Fibroblast of skin of scalp (primary cell): ENCODE measurements around the gene LBR.

Experiments
- DNase-seq: peaks from one replicate; pipeline ENCODE4 v3.0.0-alpha.2; 2013

Gene LBR

GRCh38 chr1:225373155-225373554 lies 54.7 kb downstream of the LBR start:
- DNase-seq: no peak

- DNase-seq: no peak
These were observed 56.4 kb downstream of the LBR start for GRCh38 chr1:225371366-225372010.

- DNase-seq: no peak
These were observed 59.7 kb downstream of the LBR start for GRCh38 chr1:225368036-225368552.

GRCh38 chr1:225366552-225366951 lies 61.3 kb downstream of the LBR start:
- DNase-seq: no peak

- DNase-seq: no peak
These were observed 61.8 kb downstream of the LBR start for GRCh38 chr1:225366018-225366417.

- DNase-seq: no peak
These were observed 63.4 kb downstream of the LBR start for GRCh38 chr1:225364439-225364838.

GRCh38 chr1:225362805-225363204 lies 65.0 kb downstream of the LBR start:
- DNase-seq: no peak

GRCh38 chr1:225361176-225361575 lies 66.7 kb downstream of the LBR start:
- no peak for DNase-seq

- DNase-seq: no peak
These were observed 67.7 kb downstream of the LBR start for GRCh38 chr1:225360119-225360518.

- no peak for DNase-seq
These were observed 72.0 kb downstream of the LBR start for GRCh38 chr1:225355863-225356262.

GRCh38 chr1:225354906-225355305 lies 72.9 kb downstream of the LBR start:
- DNase-seq: no peak
